A673 (cell line): ENCODE results near the gene HPS3. TPM values are rescaled to one million over a fixed set of nuclear protein-coding genes. Genes with fewer than 3 reads are reported as not detected.

Experiments
- BruUV-seq: library from RNA; stranded (reverse); fragments of 400-500 nt; replicated peaks from 2 replicates; lab custom pipeline; 2021; lab: Mats Ljungman, UMichigan
- CTCF ChIA-PET: fragments of 300-600 bp; sonication (Branson Sonifier 250); formaldehyde crosslinking; loops from one replicate; lab custom pipeline; 2022; ENCODE audit warnings: antibody characterized with exemption; lab: Charles Lee
- POLR2A ChIA-PET: fragments of 300-600 bp; sonication (Branson Sonifier 250); formaldehyde crosslinking; loops from one replicate; lab custom pipeline; 2022; ENCODE audit warnings: antibody characterized with exemption; ENCODE audit not compliant: low non-redundant PET; lab: Charles Lee
- DNase-seq: peaks from one replicate; pipeline ENCODE4 v3.0.0-alpha.2; 2015; ENCODE audit warnings: low spot score
- H3K27ac ChIP-seq: fragments of 200-600 bp; sonication (generic); 2 replicates; pipeline ENCODE4 v1.5.1; 2016; ENCODE audit warnings: mixed run types, low read depth, mild to moderate bottlenecking, mixed read lengths, antibody characterized with exemption, low read length; ENCODE audit not compliant: poor library complexity, severe bottlenecking
- H3K27me3 ChIP-seq: fragments of 200-600 bp; sonication (generic); replicated peaks from 2 replicates; pipeline ENCODE4 v1.6.1; 2017; ENCODE audit warnings: mixed run types, low read depth, mild to moderate bottlenecking, mixed read lengths, antibody characterized with exemption, low read length; ENCODE audit not compliant: insufficient read depth, poor library complexity
- H3K36me3 ChIP-seq: fragments of 200-600 bp; sonication (generic); 2 replicates; pipeline ENCODE4 v1.6.1; 2016; ENCODE audit warnings: mixed run types, mild to moderate bottlenecking, mixed read lengths, antibody characterized with exemption, low read length; ENCODE audit not compliant: insufficient read depth, poor library complexity, severe bottlenecking
- H3K4me1 ChIP-seq: fragments of 200-600 bp; sonication (generic); 2 replicates; pipeline ENCODE4 v1.6.1; 2017; ENCODE audit warnings: mixed run types, mild to moderate bottlenecking, mixed read lengths, antibody characterized with exemption, low read length; ENCODE audit not compliant: insufficient read depth, poor library complexity, severe bottlenecking
- H3K4me3 ChIP-seq: fragments of 200-600 bp; sonication (generic); 2 replicates; pipeline ENCODE4 v1.5.1; 2016; ENCODE audit warnings: low read depth, mixed run types, mild to moderate bottlenecking, mixed read lengths, low read length; ENCODE audit not compliant: poor library complexity, severe bottlenecking
- H3K9me3 ChIP-seq: fragments of 200-600 bp; sonication (generic); 2 replicates; pipeline ENCODE4 v1.6.1; 2016; ENCODE audit warnings: mixed run types, low read depth, mild to moderate bottlenecking, mixed read lengths, antibody characterized with exemption, low read length; ENCODE audit not compliant: poor library complexity, severe bottlenecking
- EZH2 ChIP-seq: fragments of 200-600 bp; sonication (generic); IDR thresholded peaks from 2 replicates; pipeline ENCODE4 v1.6.1; 2017; ENCODE audit warnings: borderline replicate concordance, low read depth, mild to moderate bottlenecking, mixed read lengths, antibody characterized with exemption, low read length; ENCODE audit not compliant: poor library complexity, severe bottlenecking
- intact Hi-C: fragments of 100-400 bp; cut with micrococcal nuclease; formaldehyde crosslinking; loops from one replicate; pipeline ENCODE4 v1.10.0; 2022; ENCODE audit not compliant: unreplicated experiment
- total RNA-seq: library from RNA; stranded (reverse); gene quantifications from 2 replicates; pipeline ENCODE4 v1.2.3, GENCODE V29; 2021
- TF ChIP-seq, protein P1 (sequence below): fragments of 300-800, 200-600 bp; sonication (generic); conservative IDR thresholded peaks from 2 replicates; pipeline ENCODE4 v1.5.1; 2017; ENCODE audit warnings: low read depth, mild to moderate bottlenecking, antibody characterized with exemption, low read length, moderate library complexity, mixed read lengths

Gene HPS3
- total RNA-seq, 1 experiment from 2014 or later, result 12.6 TPM

DNA sequence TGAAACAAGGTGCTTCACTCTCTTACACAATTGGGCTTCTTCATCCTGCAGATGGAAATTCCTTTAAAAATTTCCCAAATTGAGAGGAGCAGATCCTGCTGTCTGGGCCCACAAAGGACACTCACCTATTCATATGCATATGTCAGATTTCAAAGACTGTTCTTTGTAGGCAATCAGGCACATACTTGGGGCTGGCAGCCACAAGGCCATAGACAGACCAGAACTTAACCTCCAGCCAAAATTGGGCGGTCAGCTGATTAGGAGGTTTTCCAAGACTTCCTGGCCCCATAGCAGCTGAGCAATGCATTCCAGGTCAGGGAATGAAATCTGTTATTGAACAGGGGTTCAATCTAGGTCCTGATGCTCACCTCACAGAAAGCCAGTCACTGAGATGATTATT is 15.0 kb upstream of the HPS3 start:
- Histone ChIP-seq H3K9me3 (no peaks in the 10 kb centered on the region), H3K36me3 (no peaks in the 10 kb centered on the region), H3K27me3 (no peaks in the 10 kb centered on the region), H3K27ac (no peak overlapping the region), H3K4me3 (no peak overlapping the region), H3K4me1 (no peaks in the 10 kb centered on the region)
- DNase-seq, result no peak
- TF ChIP-seq EZH2, result no peak
- TF ChIP-seq, protein P1, sequence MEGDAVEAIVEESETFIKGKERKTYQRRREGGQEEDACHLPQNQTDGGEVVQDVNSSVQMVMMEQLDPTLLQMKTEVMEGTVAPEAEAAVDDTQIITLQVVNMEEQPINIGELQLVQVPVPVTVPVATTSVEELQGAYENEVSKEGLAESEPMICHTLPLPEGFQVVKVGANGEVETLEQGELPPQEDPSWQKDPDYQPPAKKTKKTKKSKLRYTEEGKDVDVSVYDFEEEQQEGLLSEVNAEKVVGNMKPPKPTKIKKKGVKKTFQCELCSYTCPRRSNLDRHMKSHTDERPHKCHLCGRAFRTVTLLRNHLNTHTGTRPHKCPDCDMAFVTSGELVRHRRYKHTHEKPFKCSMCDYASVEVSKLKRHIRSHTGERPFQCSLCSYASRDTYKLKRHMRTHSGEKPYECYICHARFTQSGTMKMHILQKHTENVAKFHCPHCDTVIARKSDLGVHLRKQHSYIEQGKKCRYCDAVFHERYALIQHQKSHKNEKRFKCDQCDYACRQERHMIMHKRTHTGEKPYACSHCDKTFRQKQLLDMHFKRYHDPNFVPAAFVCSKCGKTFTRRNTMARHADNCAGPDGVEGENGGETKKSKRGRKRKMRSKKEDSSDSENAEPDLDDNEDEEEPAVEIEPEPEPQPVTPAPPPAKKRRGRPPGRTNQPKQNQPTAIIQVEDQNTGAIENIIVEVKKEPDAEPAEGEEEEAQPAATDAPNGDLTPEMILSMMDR, result no peak
- CTCF ChIA-PET, result no interaction called here
- intact Hi-C loops, result no loop called here
- POLR2A ChIA-PET, result no interaction called here
- BruUV-seq, result no TSS peak

DNA sequence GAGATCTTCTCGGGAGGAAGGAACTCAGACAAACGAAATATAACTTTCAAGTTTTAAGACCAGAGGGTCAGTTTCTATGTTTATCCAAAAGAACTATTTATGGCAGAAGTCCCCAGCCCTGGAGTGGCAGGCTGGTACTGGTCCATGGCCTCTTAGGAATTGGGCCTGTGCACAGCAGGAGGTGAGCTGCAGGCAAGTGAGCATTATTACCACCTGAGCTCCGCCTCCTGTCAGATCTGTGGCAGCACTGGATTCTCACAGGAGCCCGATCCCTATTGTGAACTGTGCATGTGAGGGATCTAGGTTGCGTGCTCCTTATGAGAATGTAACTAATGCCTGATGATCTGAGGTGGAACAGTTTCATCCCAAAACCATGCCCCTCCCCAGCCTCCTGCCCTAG is 14.3 kb upstream of the HPS3 start:
- BruUV-seq, result no TSS peak
- Histone ChIP-seq H3K9me3 (no peaks in the 10 kb centered on the region), H3K4me3 (no peak overlapping the region), H3K4me1 (no peaks in the 10 kb centered on the region), H3K36me3 (no peaks in the 10 kb centered on the region), H3K27ac (no peak overlapping the region), H3K27me3 (no peaks in the 10 kb centered on the region)
- no peak for TF ChIP-seq EZH2
- TF ChIP-seq, protein P1, result no peak
- intact Hi-C loops, result no loop called here
- CTCF ChIA-PET, result no interaction called here
- POLR2A ChIA-PET, result no interaction called here
- no peak for DNase-seq

DNA sequence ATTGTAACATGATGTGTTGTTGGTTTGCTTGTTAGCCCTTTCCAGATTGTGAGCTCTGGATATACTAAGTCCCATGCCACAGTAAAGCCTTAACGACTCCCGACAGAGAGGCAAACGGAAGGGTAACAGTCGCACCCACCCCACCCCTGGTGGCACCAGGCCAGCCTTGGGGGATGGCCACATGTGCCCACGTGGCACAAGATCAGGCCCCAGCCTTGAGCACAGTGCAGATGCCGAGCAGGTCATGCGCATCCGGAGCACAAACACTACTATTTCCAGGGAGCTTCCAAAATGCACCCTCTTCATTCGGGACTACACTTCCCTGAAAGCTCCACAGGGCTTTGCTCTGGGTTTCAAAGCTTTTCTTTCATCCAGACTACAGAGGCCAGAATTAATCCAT is 10.7 kb upstream of the HPS3 start:
- DNase-seq, result no peak
- intact Hi-C loops, result no loop called here
- CTCF ChIA-PET, result no interaction called here
- no peak overlapping the region for H3K4me3 ChIP-seq
- POLR2A ChIA-PET, result no interaction called here
- H3K36me3 ChIP-seq, result no peaks in the 10 kb centered on the region
- no peaks in the 10 kb centered on the region for H3K9me3 ChIP-seq
- no peak overlapping the region for H3K27ac ChIP-seq
- TF ChIP-seq EZH2, result no peak
- TF ChIP-seq, protein P1, result no peak
- no TSS peak for BruUV-seq
- no peaks in the 10 kb centered on the region for H3K4me1 ChIP-seq
- H3K27me3 ChIP-seq, result no peaks in the 10 kb centered on the region
